ENCODE results near the gene COL17A1.

Gene COL17A1

DNA sequence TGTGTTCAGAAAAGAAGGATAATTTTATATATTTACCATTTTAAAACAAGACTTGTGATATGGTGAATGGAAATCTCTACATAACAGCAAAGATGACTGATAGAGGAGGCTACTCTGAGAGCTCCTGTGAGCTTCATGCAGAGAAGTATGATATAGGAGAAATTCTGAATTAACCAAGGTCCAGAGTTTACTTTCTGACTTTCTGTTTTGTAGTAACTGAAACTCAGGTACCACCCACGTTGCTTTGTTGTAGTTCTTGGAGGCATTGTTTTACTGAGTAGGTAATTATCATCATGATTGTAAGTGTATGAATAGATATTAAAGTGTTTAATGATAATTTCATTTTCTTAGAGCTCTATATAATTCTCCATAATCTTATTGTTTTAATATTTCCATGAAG, 18.3 kb upstream of the COL17A1 start:
- DNase-seq = no peak
- no peak overlapping the region for H3K4me3 ChIP-seq
- no peaks in the 10 kb centered on the region for H3K27me3 ChIP-seq
- TF ChIP-seq, protein P1, sequence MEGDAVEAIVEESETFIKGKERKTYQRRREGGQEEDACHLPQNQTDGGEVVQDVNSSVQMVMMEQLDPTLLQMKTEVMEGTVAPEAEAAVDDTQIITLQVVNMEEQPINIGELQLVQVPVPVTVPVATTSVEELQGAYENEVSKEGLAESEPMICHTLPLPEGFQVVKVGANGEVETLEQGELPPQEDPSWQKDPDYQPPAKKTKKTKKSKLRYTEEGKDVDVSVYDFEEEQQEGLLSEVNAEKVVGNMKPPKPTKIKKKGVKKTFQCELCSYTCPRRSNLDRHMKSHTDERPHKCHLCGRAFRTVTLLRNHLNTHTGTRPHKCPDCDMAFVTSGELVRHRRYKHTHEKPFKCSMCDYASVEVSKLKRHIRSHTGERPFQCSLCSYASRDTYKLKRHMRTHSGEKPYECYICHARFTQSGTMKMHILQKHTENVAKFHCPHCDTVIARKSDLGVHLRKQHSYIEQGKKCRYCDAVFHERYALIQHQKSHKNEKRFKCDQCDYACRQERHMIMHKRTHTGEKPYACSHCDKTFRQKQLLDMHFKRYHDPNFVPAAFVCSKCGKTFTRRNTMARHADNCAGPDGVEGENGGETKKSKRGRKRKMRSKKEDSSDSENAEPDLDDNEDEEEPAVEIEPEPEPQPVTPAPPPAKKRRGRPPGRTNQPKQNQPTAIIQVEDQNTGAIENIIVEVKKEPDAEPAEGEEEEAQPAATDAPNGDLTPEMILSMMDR (IDR thresholded peaks at IDR 0.05) = no peak
- H3K27ac ChIP-seq = no peak overlapping the region
- intact Hi-C loops (cut with DNase I; ENCODE audit: low total_unique reads) = no loop called here
- H3K36me3 ChIP-seq = no peaks in the 10 kb centered on the region
- no peaks in the 10 kb centered on the region for H3K9me3 ChIP-seq
- H3K4me1 ChIP-seq = peaks cover 0 to 17% (median 0%) of the 10 kb centered on the region in 4 donors

DNA sequence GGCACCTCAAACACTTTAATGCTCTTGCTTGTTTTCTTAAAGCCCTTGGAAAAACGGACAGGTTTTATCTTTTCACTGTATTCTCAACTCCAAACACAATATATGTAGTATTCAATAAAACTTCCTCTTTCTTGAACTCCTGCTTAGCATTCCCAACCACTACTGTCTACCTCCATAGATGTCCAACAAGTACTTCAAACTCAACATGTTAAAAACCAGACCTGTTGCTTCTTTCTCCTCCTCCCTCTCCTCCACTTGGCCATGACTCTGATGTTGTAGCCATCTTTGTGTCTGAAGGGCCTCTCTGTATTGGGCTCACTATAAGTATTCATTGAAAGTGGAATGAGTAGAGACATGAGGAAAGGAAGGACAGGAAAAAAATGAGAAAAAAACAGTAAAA, 16.2 kb upstream of the COL17A1 start:
- Histone ChIP-seq H3K27me3 (no peaks in the 10 kb centered on the region), H3K4me1 (peaks cover 0 to 17% (median 0%) of the 10 kb centered on the region in 4 donors), H3K9me3 (no peaks in the 10 kb centered on the region), H3K27ac (peak overlapping the region in 1 of 2 donors; percentile 40), H3K4me3 (no peak overlapping the region), H3K36me3 (no peaks in the 10 kb centered on the region)
- DNase-seq = no peak
- intact Hi-C loops (cut with DNase I; ENCODE audit: low total_unique reads) = no loop called here
- TF ChIP-seq, protein P1 (IDR thresholded peaks at IDR 0.05) = no peak

DNA sequence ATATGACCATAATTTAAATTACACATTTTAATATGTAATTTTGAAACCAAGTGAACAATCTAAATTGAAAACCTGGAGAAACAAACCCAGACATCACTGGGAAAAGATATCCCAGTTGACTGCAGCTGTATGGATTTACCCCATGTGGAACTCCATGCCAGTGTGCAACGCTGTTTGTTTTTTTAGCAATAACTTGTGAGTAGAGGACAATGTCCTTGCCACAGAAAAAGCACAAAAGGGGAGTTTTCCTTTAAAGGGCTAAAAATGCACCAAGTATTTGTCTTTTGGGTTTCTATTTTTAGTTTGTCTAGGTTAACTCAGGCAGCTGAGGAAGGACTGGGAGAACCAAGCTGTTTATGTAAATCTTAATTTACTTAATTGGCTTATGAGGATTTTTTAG, 15.1 kb upstream of the COL17A1 start:
- no peaks in the 10 kb centered on the region for H3K36me3 ChIP-seq
- peak overlapping the region in 1 of 2 donors; percentile 40 for H3K27ac ChIP-seq
- H3K4me3 ChIP-seq = no peak overlapping the region
- H3K4me1 ChIP-seq = peaks cover 0 to 17% (median 0%) of the 10 kb centered on the region in 4 donors
- TF ChIP-seq, protein P1 (IDR thresholded peaks at IDR 0.05) = no peak
- intact Hi-C loops (cut with DNase I; ENCODE audit: low total_unique reads) = no loop called here
- DNase-seq = no peak
- H3K9me3 ChIP-seq = no peaks in the 10 kb centered on the region
- H3K27me3 ChIP-seq = no peaks in the 10 kb centered on the region

DNA sequence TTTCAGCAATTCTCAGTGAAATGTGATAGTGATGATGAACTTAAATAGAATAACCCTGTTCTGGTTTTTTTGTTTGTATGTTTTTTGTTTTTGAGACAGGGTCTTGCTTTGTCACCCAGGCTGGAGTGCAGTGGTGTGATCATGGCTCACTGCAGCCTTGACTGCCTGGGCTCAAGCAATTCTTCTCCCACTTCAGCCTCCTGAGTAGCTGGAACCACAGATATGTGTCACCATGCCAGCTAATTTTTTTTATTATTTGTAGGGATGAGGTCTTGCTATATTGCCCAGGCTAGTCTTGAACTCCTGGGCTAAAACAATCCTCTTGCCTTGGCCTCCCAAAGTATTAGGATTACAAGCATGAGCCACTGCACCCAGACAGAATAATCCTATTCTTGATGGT, 14.3 kb upstream of the COL17A1 start:
- DNase-seq = no peak
- H3K4me1 ChIP-seq = peaks cover 0 to 17% (median 0%) of the 10 kb centered on the region in 4 donors
- H3K27ac ChIP-seq = no peak overlapping the region
- H3K9me3 ChIP-seq = no peaks in the 10 kb centered on the region
- TF ChIP-seq, protein P1 (IDR thresholded peaks at IDR 0.05) = no peak
- H3K27me3 ChIP-seq = no peaks in the 10 kb centered on the region
- intact Hi-C loops (cut with DNase I; ENCODE audit: low total_unique reads) = no loop called here
- no peak overlapping the region for H3K4me3 ChIP-seq
- no peaks in the 10 kb centered on the region for H3K36me3 ChIP-seq

DNA sequence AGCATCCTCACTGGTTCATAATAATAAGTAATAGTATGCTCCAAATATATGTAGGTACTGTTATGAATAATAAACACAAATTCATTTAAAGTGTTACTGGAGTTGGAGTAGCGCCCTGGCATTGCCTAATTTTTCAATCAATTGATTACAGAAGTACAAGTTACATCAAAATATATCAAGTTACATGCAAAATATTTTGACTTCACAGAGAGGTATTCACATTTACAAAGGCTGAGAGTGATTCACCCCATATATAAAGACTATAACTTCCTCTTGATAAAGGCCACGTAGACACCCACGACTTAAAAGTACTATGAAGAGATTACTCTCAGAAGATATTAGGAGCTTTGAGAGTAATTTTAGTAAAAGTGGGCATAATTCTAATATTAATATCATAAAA, 13.6 kb upstream of the COL17A1 start:
- H3K4me1 ChIP-seq = peaks cover 0 to 17% (median 0%) of the 10 kb centered on the region in 4 donors
- DNase-seq = no peak
- no peaks in the 10 kb centered on the region for H3K27me3 ChIP-seq
- no peak overlapping the region for H3K27ac ChIP-seq
- no peak overlapping the region for H3K4me3 ChIP-seq
- intact Hi-C loops (cut with DNase I; ENCODE audit: low total_unique reads) = no loop called here
- TF ChIP-seq, protein P1 (IDR thresholded peaks at IDR 0.05) = no peak
- H3K36me3 ChIP-seq = no peaks in the 10 kb centered on the region
- H3K9me3 ChIP-seq = no peaks in the 10 kb centered on the region

DNA sequence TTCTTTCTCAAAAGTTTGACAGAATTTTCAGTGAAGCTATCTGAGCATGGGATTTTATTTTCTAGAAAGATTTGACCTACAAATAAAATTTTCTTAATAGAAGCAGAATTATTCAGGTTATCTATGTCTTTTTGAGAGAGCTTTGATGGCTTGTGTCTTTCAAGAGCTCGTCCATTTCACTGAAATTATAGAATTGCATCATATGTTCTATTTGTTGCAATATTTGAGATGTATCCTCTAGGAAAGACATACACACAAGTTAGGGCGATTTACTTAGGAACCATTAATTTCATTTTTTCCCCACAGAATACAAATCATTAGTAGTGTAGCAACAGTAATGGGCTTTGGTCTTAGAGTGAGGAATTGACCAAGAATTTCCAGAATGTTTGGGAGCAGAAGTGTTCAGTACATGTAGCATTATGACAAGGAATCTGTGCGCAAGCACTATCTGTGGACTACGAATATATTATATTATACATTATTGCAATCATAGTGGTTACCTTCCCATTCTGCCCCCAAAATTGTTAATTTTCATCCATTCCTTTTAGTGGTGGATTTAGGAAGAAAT, 12.8 kb upstream of the COL17A1 start:
- Histone ChIP-seq H3K27ac (no peak overlapping the region), H3K9me3 (no peaks in the 10 kb centered on the region), H3K4me1 (peaks cover 0 to 17% (median 0%) of the 10 kb centered on the region in 4 donors), H3K27me3 (no peaks in the 10 kb centered on the region), H3K4me3 (no peak overlapping the region), H3K36me3 (no peaks in the 10 kb centered on the region)
- TF ChIP-seq, protein P1 (IDR thresholded peaks at IDR 0.05) = no peak
- no peak for DNase-seq
- intact Hi-C loops (cut with DNase I; ENCODE audit: low total_unique reads) = no loop called here

Data from tibial artery (tissue), 4 donors.